ENCODE results near the gene IQGAP2.

Gene IQGAP2

GRCh38 chr5:76552546-76552945, 149.5 kb downstream of the IQGAP2 start:
- Histone ChIP-seq H3K4me1 (ENCODE audit: control insufficient read depth, low read length) (peaks cover 30% of the 10 kb centered on the region), H3K79me2 (ENCODE audit: control insufficient read depth, low read length) (peaks cover 15% of the 10 kb centered on the region)

DNA sequence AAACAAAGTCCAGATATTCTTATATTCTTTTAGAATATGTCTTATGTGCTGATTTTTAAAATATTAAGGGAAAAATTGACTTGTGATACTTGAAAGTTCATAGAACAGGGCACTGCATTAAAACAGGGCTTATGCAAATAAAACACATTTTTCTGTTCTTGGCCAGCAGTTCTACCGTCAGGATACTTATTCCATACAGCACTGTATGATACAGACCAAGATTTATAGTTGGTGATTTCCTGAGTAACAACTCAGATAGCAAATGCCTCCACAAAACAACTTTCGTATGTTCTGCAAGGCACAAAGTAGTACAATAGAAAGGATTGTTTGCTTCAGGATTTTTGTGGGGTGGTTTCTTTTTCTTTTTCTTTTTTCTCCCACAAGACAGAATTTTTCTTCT, 150.2 kb downstream of the IQGAP2 start:
- no peaks in the 10 kb centered on the region for H3K36me3 ChIP-seq (ENCODE audit: control insufficient read depth, low read length)
- no peak overlapping the region for H3K27ac ChIP-seq (ENCODE audit: low read depth, low read length)
- no peak overlapping the region for H3K4me2 ChIP-seq (ENCODE audit: low read length)
- no peaks in the 10 kb centered on the region for H3K27me3 ChIP-seq (ENCODE audit: control insufficient read depth, low read length)
- peaks cover 9% of the 10 kb centered on the region for H3K79me2 ChIP-seq (ENCODE audit: control insufficient read depth, low read length)
- no peak overlapping the region for H3K4me3 ChIP-seq (ENCODE audit: low read length)
- TF ChIP-seq CTCF (IDR thresholded peaks at IDR 0.05; ENCODE audit: low read depth, low read length, poor library complexity, severe bottlenecking) (no peak), EZH2phosphoT487 (IDR thresholded peaks at IDR 0.05; ENCODE audit: borderline replicate concordance, low read length) (no peak)
- H3K9me3 ChIP-seq (ENCODE audit: control insufficient read depth, insufficient read depth, low read length) = no peaks in the 10 kb centered on the region
- H4K20me1 ChIP-seq (ENCODE audit: control insufficient read depth, insufficient read depth, low read depth, low read length) = no peaks in the 10 kb centered on the region
- peaks cover 23% of the 10 kb centered on the region for H3K4me1 ChIP-seq (ENCODE audit: control insufficient read depth, low read length)
- H3K9me2 ChIP-seq (replicated peaks; ENCODE audit: control insufficient read depth, low read length) = no peaks in the 10 kb centered on the region
- no peaks in the 10 kb centered on the region for H3F3A ChIP-seq (ENCODE audit: control insufficient read depth, insufficient read depth)

More at GRCh38 chr5:76552546-76552945, 149.5 kb downstream of the IQGAP2 start:
- Histone ChIP-seq H3K27ac (ENCODE audit: low read depth, low read length) (no peak overlapping the region), H3K9me2 (replicated peaks; ENCODE audit: control insufficient read depth, low read length) (no peaks in the 10 kb centered on the region), H3K36me3 (ENCODE audit: control insufficient read depth, low read length) (no peaks in the 10 kb centered on the region), H4K20me1 (ENCODE audit: control insufficient read depth, insufficient read depth, low read depth, low read length) (no peaks in the 10 kb centered on the region), H3K4me2 (ENCODE audit: low read length) (no peak overlapping the region), H3K4me3 (ENCODE audit: low read length) (no peak overlapping the region), H3K27me3 (ENCODE audit: control insufficient read depth, low read length) (no peaks in the 10 kb centered on the region), H3K9me3 (ENCODE audit: control insufficient read depth, insufficient read depth, low read length) (no peaks in the 10 kb centered on the region), H3F3A (ENCODE audit: control insufficient read depth, insufficient read depth) (no peaks in the 10 kb centered on the region)
- TF ChIP-seq EZH2phosphoT487 (IDR thresholded peaks at IDR 0.05; ENCODE audit: borderline replicate concordance, low read length) (no peak), CTCF (IDR thresholded peaks at IDR 0.05; ENCODE audit: low read depth, low read length, poor library complexity, severe bottlenecking) (no peak)

GRCh38 chr5:76555114-76555513, 152.0 kb downstream of the IQGAP2 start:
- H4K20me1 ChIP-seq (ENCODE audit: control insufficient read depth, insufficient read depth, low read depth, low read length) = no peaks in the 10 kb centered on the region
- no peak overlapping the region for H3K4me3 ChIP-seq (ENCODE audit: low read length)
- H3K36me3 ChIP-seq (ENCODE audit: control insufficient read depth, low read length) = no peaks in the 10 kb centered on the region
- no peak overlapping the region for H3K27ac ChIP-seq (ENCODE audit: low read depth, low read length)
- no peaks in the 10 kb centered on the region for H3K9me3 ChIP-seq (ENCODE audit: control insufficient read depth, insufficient read depth, low read length)
- H3F3A ChIP-seq (ENCODE audit: control insufficient read depth, insufficient read depth) = no peaks in the 10 kb centered on the region
- peaks cover 21% of the 10 kb centered on the region for H3K4me1 ChIP-seq (ENCODE audit: control insufficient read depth, low read length)
- no peaks in the 10 kb centered on the region for H3K27me3 ChIP-seq (ENCODE audit: control insufficient read depth, low read length)
- TF ChIP-seq CTCF (IDR thresholded peaks at IDR 0.05; ENCODE audit: low read depth, low read length, poor library complexity, severe bottlenecking) = no peak
- TF ChIP-seq EZH2phosphoT487 (IDR thresholded peaks at IDR 0.05; ENCODE audit: borderline replicate concordance, low read length) = no peak
- no peaks in the 10 kb centered on the region for H3K79me2 ChIP-seq (ENCODE audit: control insufficient read depth, low read length)
- H3K4me2 ChIP-seq (ENCODE audit: low read length) = no peak overlapping the region
- no peaks in the 10 kb centered on the region for H3K9me2 ChIP-seq (replicated peaks; ENCODE audit: control insufficient read depth, low read length)

GRCh38 chr5:76555717-76556116, 152.6 kb downstream of the IQGAP2 start:
- no peak overlapping the region for H3K4me3 ChIP-seq (ENCODE audit: low read length)
- peaks cover 21% of the 10 kb centered on the region for H3K4me1 ChIP-seq (ENCODE audit: control insufficient read depth, low read length)
- H3K79me2 ChIP-seq (ENCODE audit: control insufficient read depth, low read length) = no peaks in the 10 kb centered on the region
- no peaks in the 10 kb centered on the region for H3K36me3 ChIP-seq (ENCODE audit: control insufficient read depth, low read length)
- H3F3A ChIP-seq (ENCODE audit: control insufficient read depth, insufficient read depth) = no peaks in the 10 kb centered on the region
- H3K4me2 ChIP-seq (ENCODE audit: low read length) = no peak overlapping the region
- H3K9me2 ChIP-seq (replicated peaks; ENCODE audit: control insufficient read depth, low read length) = no peaks in the 10 kb centered on the region
- H3K27ac ChIP-seq (ENCODE audit: low read depth, low read length) = no peak overlapping the region
- no peaks in the 10 kb centered on the region for H4K20me1 ChIP-seq (ENCODE audit: control insufficient read depth, insufficient read depth, low read depth, low read length)
- no peaks in the 10 kb centered on the region for H3K27me3 ChIP-seq (ENCODE audit: control insufficient read depth, low read length)
- TF ChIP-seq EZH2phosphoT487 (IDR thresholded peaks at IDR 0.05; ENCODE audit: borderline replicate concordance, low read length) (no peak), CTCF (IDR thresholded peaks at IDR 0.05; ENCODE audit: low read depth, low read length, poor library complexity, severe bottlenecking) (no peak)
- H3K9me3 ChIP-seq (ENCODE audit: control insufficient read depth, insufficient read depth, low read length) = no peaks in the 10 kb centered on the region

Measured in DOHH2 (cell line).